K562 (cell line): ENCODE results near the gene MBNL1. TPM values are rescaled to one million over a fixed set of nuclear protein-coding genes. Genes with fewer than 3 reads are reported as not detected.

ENCODE experiments used
- ATAC-seq: fragments of 200-7000 bp; cut with Tn5 transposase; 3 replicates; pipeline ENCODE4 v1.9.1; 2020; ENCODE audit warnings: moderate library complexity
- BruUV-seq: library from RNA; stranded (reverse); fragments of 400-500 nt; replicated peaks from 2 replicates; lab custom pipeline; 2021; lab: Mats Ljungman, UMichigan
- CTCF ChIA-PET: fragments of 300-600 bp; formaldehyde crosslinking; extraction: SDS; loops from one replicate; lab custom pipeline; 2021; ENCODE audit warnings: low intra/inter-chr PET ratio; lab: Yijun Ruan, JAX
- POLR2A ChIA-PET: fragments of 300-600, 350-650 bp; sonication (Branson Sonifier 250); formaldehyde crosslinking; extraction: SDS; loops from one replicate; lab custom pipeline; 2021; ENCODE audit warnings: antibody characterized with exemption, inconsistent platforms; lab: Yijun Ruan, JAX
- DNase-seq, 4 experiments: peaks; one replicate each; pipeline versions ENCODE4 v3.0.0 to v3.0.0-alpha.2; 2011 to 2018; ENCODE audit warnings: low spot score in 3 of 4, mixed read lengths in 3 of 4; ENCODE audit errors: extremely low read depth in 1 of 4
- FAIRE-seq: peaks from 2 replicates; lab custom pipeline; 2011; peaks lifted over from hg19 to GRCh38; lab: Jason Lieb, UNC
- H2AFZ ChIP-seq: 2 replicates; pipeline ENCODE4 v1.6.0; 2011; ENCODE audit warnings: low read depth, low read length, control low read depth, inconsistent platforms
- H3K27ac ChIP-seq: fragments of 200-600 bp; 3 replicates; pipeline ENCODE4 v1.8.0; 2011; ENCODE audit warnings: low read depth, mild to moderate bottlenecking, control low read depth, inconsistent platforms, low read length, moderate library complexity, mixed read lengths; ENCODE audit errors: extremely low read depth
- H3K27me3 ChIP-seq, 2 experiments: fragments of 300-600 bp in 1 of 2; 2 replicates in 1 of 2; 3 replicates in 1 of 2; pipeline versions ENCODE4 v1.6.0 to v1.8.0; 2011; ENCODE audit warnings: inconsistent platforms in 2 of 2, low read length in 2 of 2, mild to moderate bottlenecking in 1 of 2, mixed read lengths in 1 of 2, moderate library complexity in 1 of 2; ENCODE audit not compliant: control insufficient read depth in 2 of 2, insufficient read depth in 2 of 2
- H3K36me3 ChIP-seq: fragments of 300-600 bp; 3 replicates; pipeline ENCODE4 v1.8.0; 2011; ENCODE audit warnings: mild to moderate bottlenecking, low read length, inconsistent platforms; ENCODE audit not compliant: control insufficient read depth, insufficient read depth
- H3K4me1 ChIP-seq, 2 experiments: fragments of 200-600 bp in 1 of 2; replicated peaks in 1 of 2; 2 replicates in 1 of 2; 3 replicates in 1 of 2; pipeline versions ENCODE4 v1.5.1 to v1.8.0; 2011; ENCODE audit warnings: inconsistent platforms in 2 of 2, low read length in 2 of 2, mild to moderate bottlenecking in 1 of 2, mixed read lengths in 1 of 2, moderate library complexity in 1 of 2; ENCODE audit not compliant: control insufficient read depth in 2 of 2, insufficient read depth in 2 of 2
- H3K4me2 ChIP-seq: 2 replicates; pipeline ENCODE4 v1.6.1; 2011; ENCODE audit warnings: low read length, control low read depth, inconsistent platforms, mixed read lengths; ENCODE audit not compliant: insufficient read depth
- H3K4me3 ChIP-seq: fragments of 200-600 bp; sonication (generic), shearing (Covaris generic); 2 replicates; pipeline ENCODE4 v1.5.1; 2016; ENCODE audit warnings: control low read depth, inconsistent platforms
- H3K79me2 ChIP-seq: fragments of 200-600 bp; 3 replicates; pipeline ENCODE4 v1.8.0; 2011; ENCODE audit warnings: low read length, inconsistent platforms; ENCODE audit not compliant: control insufficient read depth, insufficient read depth
- H3K9ac ChIP-seq, 2 experiments: 2 replicates each; pipeline versions ENCODE4 v1.6.0 to v1.6.1; 2011; ENCODE audit warnings: low read depth in 2 of 2, low read length in 2 of 2, control low read depth in 1 of 2, inconsistent platforms in 1 of 2, mild to moderate bottlenecking in 1 of 2, mixed read lengths in 1 of 2; ENCODE audit not compliant: insufficient read depth in 1 of 2
- H3K9me1 ChIP-seq: one replicate; pipeline ENCODE4 v1.6.0; 2011; ENCODE audit warnings: inconsistent platforms, mild to moderate bottlenecking, low read length, moderate library complexity; ENCODE audit not compliant: control insufficient read depth, insufficient read depth
- H3K9me3 ChIP-seq: replicated peaks from 2 replicates; pipeline ENCODE4 v1.5.1; 2011; ENCODE audit warnings: low read depth, low read length, inconsistent platforms; ENCODE audit not compliant: control insufficient read depth, insufficient read depth
- H4K20me1 ChIP-seq: replicated peaks from 2 replicates; pipeline ENCODE4 v1.6.1; 2011; ENCODE audit warnings: low read length, inconsistent platforms, mixed read lengths; ENCODE audit not compliant: control insufficient read depth, insufficient read depth
- CBX8 ChIP-seq: fragments of 200-600 bp; sonication (generic); IDR thresholded peaks from 2 replicates; pipeline ENCODE4 v1.6.1; 2012; ENCODE audit warnings: borderline replicate concordance, mixed run types, low read depth, mild to moderate bottlenecking, moderate library complexity, mixed read lengths, low read length, control low read depth, inconsistent platforms; ENCODE audit not compliant: poor library complexity, severe bottlenecking; ENCODE audit errors: extremely low read depth
- DEAF1 ChIP-seq: fragments of 450-650 bp; formaldehyde crosslinking; IDR thresholded peaks from 2 replicates; pipeline ENCODE4 v1.4.0; 2020; ENCODE audit warnings: mild to moderate bottlenecking, moderate library complexity
- EP300 ChIP-seq: IDR thresholded peaks from 2 replicates; pipeline ENCODE4 v1.6.1; 2012; ENCODE audit warnings: low read length, improper control_type of control experiment
- ILK ChIP-seq: fragments of 450-650 bp; IDR thresholded peaks from 2 replicates; pipeline ENCODE4 v1.6.1; 2016; ENCODE audit warnings: missing genetic modification characterization, low read depth, mild to moderate bottlenecking, missing compliant biosample characterization, moderate library complexity, borderline replicate concordance
- JUND ChIP-seq, 2 experiments: IDR thresholded peaks; 2 replicates in 1 of 2; 3 replicates in 1 of 2; pipeline ENCODE4 v1.6.1; 2011; ENCODE audit warnings: borderline replicate concordance in 2 of 2, low read depth in 2 of 2, low read length in 2 of 2, improper control_type of control experiment in 1 of 2, missing biosample characterization in 1 of 2, missing genetic modification characterization in 1 of 2, missing genetic modification reagents in 1 of 2
- KLF16 ChIP-seq: IDR thresholded peaks from 2 replicates; pipeline ENCODE4 v1.6.1; 2016; ENCODE audit warnings: antibody characterized with exemption
- PHF21A ChIP-seq: fragments of 450-650 bp; IDR thresholded peaks from 2 replicates; pipeline ENCODE4 v1.6.1; 2017; ENCODE audit warnings: low read depth, borderline replicate concordance
- PYGO2 ChIP-seq: fragments of 450-650 bp; IDR thresholded peaks from 2 replicates; pipeline ENCODE4 v1.6.1; 2016; ENCODE audit warnings: mild to moderate bottlenecking, missing genetic modification characterization, moderate library complexity, missing compliant biosample characterization
- SMARCA4 ChIP-seq: fragments of 450-650 bp; IDR thresholded peaks from 2 replicates; pipeline ENCODE4 v1.6.1; 2016
- ZFPM2 ChIP-seq: fragments of 250-450 bp; sonication (Bioruptor Pico); IDR thresholded peaks from 2 replicates; pipeline ENCODE4 v1.5.1; 2022; ENCODE audit warnings: mild to moderate bottlenecking
- ZNF507 ChIP-seq: conservative IDR thresholded peaks from 2 replicates; pipeline ENCODE4 v1.6.1; 2017; ENCODE audit warnings: missing genetic modification characterization, missing compliant biosample characterization
- WGBS: fragments of 100-300 bp; shearing (Covaris generic); methylation state at CpG from one replicate; pipeline ENCODE4 v1.1.6; 2016; ENCODE audit warnings: low coverage, mixed read lengths; ENCODE audit not compliant: insufficient coverage; ENCODE audit errors: missing lambda C conversion rate; 5-methylcytosine and 5-hydroxymethylcytosine counted together
- in situ Hi-C: fragments of 300-500 bp; cut with MboI; formaldehyde crosslinking; loops from 4 replicates; pipeline ENCODE4 v1.15.0; 2018; ENCODE audit warnings: inconsistent platforms, mixed read lengths
- intact Hi-C: fragments of 100-400 bp; cut with micrococcal nuclease; formaldehyde crosslinking; loops from 2 replicates; pipeline ENCODE4 v1.14.2; 2022
- polyA plus RNA-seq, 8 experiments: library from polyadenylated mRNA; depleted of rRNA in 4 of 8; stranded (reverse) in 5 of 8; unstranded in 3 of 8; fragments of >200 nt; fragmentation: Nextera tagmentation in 2 of 8; fragmentation: Illumina TruSeq in 1 of 8; extraction: Ambion mirVana in 2 of 8; extraction: Trizol in 1 of 8; gene quantifications; 2 replicates each; pipeline versions ENCODE4 v1.2.1 to v1.2.3, GENCODE V29; 2011 to 2014; ENCODE audit warnings: inconsistent platforms in 1 of 8, missing spikeins in 1 of 8
- total RNA-seq, 7 experiments: library from RNA; depleted of rRNA in 6 of 7; stranded (reverse); fragments of >200 nt in 6 of 7; fragmentation: Illumina TruSeq in 2 of 7; extraction: Trizol in 2 of 7; gene quantifications; 2 replicates each; pipeline versions ENCODE4 v1.2.1 to v1.2.3, GENCODE V29; 2011 to 2021; ENCODE audit warnings: low replicate concordance in 1 of 7
- TF ChIP-seq, protein P1 (sequence below): sonication (generic); formaldehyde crosslinking; IDR thresholded peaks from 2 replicates; pipeline ENCODE4 v1.8.0; 2023; ENCODE audit warnings: mild to moderate bottlenecking, missing genetic modification reagents
- TF ChIP-seq, protein P2 (sequence below), 2 experiments: IDR thresholded peaks; 2 replicates each; pipeline ENCODE4 v1.6.1; 2012; ENCODE audit warnings: improper control_type of control experiment in 2 of 2, low read depth in 2 of 2, low read length in 2 of 2, borderline replicate concordance in 1 of 2

The MBNL1 gene
- total and polyA plus RNA-seq, 9 of the 15 experiments (the other 6 are each of a cell fraction or from before 2014, with no cell fraction given), result 70.3 to 243 (median 220) TPM

- no peak overlapping the region for H3K9ac ChIP-seq
- WGBS, result 52% methylated on average over 3 of the region's 3 CpGs
- TF ChIP-seq, protein P1, sequence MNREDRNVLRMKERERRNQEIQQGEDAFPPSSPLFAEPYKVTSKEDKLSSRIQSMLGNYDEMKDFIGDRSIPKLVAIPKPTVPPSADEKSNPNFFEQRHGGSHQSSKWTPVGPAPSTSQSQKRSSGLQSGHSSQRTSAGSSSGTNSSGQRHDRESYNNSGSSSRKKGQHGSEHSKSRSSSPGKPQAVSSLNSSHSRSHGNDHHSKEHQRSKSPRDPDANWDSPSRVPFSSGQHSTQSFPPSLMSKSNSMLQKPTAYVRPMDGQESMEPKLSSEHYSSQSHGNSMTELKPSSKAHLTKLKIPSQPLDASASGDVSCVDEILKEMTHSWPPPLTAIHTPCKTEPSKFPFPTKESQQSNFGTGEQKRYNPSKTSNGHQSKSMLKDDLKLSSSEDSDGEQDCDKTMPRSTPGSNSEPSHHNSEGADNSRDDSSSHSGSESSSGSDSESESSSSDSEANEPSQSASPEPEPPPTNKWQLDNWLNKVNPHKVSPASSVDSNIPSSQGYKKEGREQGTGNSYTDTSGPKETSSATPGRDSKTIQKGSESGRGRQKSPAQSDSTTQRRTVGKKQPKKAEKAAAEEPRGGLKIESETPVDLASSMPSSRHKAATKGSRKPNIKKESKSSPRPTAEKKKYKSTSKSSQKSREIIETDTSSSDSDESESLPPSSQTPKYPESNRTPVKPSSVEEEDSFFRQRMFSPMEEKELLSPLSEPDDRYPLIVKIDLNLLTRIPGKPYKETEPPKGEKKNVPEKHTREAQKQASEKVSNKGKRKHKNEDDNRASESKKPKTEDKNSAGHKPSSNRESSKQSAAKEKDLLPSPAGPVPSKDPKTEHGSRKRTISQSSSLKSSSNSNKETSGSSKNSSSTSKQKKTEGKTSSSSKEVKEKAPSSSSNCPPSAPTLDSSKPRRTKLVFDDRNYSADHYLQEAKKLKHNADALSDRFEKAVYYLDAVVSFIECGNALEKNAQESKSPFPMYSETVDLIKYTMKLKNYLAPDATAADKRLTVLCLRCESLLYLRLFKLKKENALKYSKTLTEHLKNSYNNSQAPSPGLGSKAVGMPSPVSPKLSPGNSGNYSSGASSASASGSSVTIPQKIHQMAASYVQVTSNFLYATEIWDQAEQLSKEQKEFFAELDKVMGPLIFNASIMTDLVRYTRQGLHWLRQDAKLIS (CRISPR knock-in tag), result no peak
- TF ChIP-seq ZNF507 (tag) (no peak), ZFPM2 (CRISPR knock-in tag) (no peak), KLF16 (no peak), PYGO2 (no peak), JUND (IDR thresholded peaks at IDR 0.05; ENCODE audit: borderline replicate concordance, low read depth, low read length) (peak; percentile 54; the same call in 1 of the 2 replicates), JUND (tag; IDR thresholded peaks at IDR 0.05; ENCODE audit: borderline replicate concordance, low read depth, low read length) (no peak), PHF21A (no peak), ILK (tag) (no peak), DEAF1 (CRISPR knock-in tag) (no peak), EP300 (peak; percentile 12; the same call in 1 of the 2 replicates), SMARCA4 (peak; percentile 45; the same call in 1 of the 2 replicates), CBX8 (no peak)
- TF ChIP-seq, protein P2, sequence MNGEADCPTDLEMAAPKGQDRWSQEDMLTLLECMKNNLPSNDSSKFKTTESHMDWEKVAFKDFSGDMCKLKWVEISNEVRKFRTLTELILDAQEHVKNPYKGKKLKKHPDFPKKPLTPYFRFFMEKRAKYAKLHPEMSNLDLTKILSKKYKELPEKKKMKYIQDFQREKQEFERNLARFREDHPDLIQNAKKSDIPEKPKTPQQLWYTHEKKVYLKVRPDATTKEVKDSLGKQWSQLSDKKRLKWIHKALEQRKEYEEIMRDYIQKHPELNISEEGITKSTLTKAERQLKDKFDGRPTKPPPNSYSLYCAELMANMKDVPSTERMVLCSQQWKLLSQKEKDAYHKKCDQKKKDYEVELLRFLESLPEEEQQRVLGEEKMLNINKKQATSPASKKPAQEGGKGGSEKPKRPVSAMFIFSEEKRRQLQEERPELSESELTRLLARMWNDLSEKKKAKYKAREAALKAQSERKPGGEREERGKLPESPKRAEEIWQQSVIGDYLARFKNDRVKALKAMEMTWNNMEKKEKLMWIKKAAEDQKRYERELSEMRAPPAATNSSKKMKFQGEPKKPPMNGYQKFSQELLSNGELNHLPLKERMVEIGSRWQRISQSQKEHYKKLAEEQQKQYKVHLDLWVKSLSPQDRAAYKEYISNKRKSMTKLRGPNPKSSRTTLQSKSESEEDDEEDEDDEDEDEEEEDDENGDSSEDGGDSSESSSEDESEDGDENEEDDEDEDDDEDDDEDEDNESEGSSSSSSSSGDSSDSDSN (IDR thresholded peaks at IDR 0.05; ENCODE audit: borderline replicate concordance in 1 of 2, low read depth in 2 of 2, low read length in 2 of 2), result no peak
Measured at GRCh38 chr3:152328841-152329240, 60.1 kb downstream of the MBNL1 start.

More at GRCh38 chr3:152328841-152329240, 60.1 kb downstream of the MBNL1 start:
- DNase-seq, result no peak
- no peak for FAIRE-seq
- peak overlapping the region; percentile 83; the same call in 2 of the 3 replicates for H3K27ac ChIP-seq
- H3K36me3 ChIP-seq, result peaks cover 61% of the 10 kb centered on the region
- H3K27me3 ChIP-seq, result no peaks in the 10 kb centered on the region
- H3K9me1 ChIP-seq, result no peaks in the 10 kb centered on the region
- no peak for ATAC-seq
- CTCF ChIA-PET, result no interaction called here
- H3K4me1 ChIP-seq, result peaks cover 22 to 44% of the 10 kb centered on the region in 2 experiments
- in situ Hi-C loops (no loop called here), intact Hi-C loops (no loop called here)
- no peak overlapping the region for H3K4me2 ChIP-seq
- POLR2A ChIA-PET, result interaction anchor here (0.7 to 1.3 kb wide), 2 partner anchors 11 kb away, joined by 3 to 5 read pairs; no protein-coding TSS in a partner anchor
- TSS peak; percentile 3 for BruUV-seq
- no peak overlapping the region for H2AFZ ChIP-seq
- no peak overlapping the region for H3K4me3 ChIP-seq
- H3K79me2 ChIP-seq, result peaks cover 99% of the 10 kb centered on the region
- H4K20me1 ChIP-seq, result 0 out of 2 replicates have a peak, but pooled peaks cover 4% of the 10 kb centered on the region
- H3K9me3 ChIP-seq, result peaks cover 2% of the 10 kb centered on the region; the same call in 1 of the 2 replicates
